ENCODE measurements around the gene DOC2B.
"Not testable (repeated sequence)": the region's sequence is repeated elsewhere in the genome, so short reads cannot be mapped to it uniquely, and the experiment has no call there.

DOC2B gene

DNA sequence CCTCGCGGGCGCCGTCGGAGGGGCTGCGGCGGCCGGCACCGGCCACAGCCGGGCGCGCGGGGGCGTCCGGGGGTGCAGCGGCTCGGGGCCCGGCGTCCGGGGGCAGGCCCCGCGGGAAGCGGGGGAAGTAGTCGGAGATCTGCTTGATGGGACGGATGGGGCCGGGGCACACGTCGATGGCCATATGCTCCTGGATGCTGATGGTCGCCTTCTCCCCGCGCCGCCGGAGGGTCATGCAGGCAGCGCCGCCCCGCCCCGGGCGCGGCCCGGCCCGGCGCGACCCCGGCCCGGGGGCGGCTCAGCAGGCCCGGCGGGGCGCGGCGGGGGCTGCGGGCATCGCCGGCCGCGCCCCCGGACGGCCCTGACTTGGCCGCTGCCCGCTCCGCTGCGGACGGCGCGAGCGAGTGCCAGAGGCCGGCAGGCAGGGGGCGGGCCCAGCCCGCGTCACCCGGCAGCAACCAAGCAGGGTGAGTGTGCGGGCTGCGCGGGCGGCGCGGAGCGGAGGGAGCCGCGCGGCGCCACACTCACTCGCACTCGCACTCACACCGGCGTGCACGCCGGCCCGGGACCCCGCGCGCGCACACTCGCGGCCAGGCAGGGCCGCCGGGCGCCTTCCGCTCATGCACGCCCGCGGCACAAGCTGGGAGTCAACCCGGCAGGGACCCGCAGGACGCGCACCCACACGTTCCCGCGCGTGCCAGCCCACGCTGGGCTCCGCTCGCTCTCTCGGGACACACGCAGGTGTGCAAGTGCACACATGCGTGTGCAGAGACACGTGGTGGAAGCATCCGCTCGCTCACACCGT, at the start of gene DOC2B:
DOC2B (minus strand) TSS at position 406 of the 805 bp plus-strand sequence; CDS start at position 235, 171 bp downstream.
- DNase-seq: peak; percentile 58 to 87 (median 69)

DNA sequence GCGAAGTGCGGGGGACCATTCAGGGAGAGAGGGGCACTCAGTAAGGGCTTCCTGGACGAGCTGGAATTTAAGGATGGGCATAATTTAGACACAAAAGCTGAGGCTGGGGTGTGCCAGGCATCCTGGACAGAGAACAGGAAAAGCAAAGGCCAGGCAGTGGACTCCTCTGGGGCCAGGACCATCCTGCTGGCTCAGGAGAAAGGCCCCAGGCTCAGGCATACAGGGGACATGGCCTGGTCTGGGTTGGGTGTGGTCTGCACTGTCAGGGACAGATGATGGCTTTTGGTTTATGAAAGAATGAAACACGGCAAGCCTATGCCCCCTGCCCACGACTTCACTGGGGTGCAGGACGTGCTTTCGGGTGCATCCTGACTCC, 48.9 kb upstream of the DOC2B start:
- DNase-seq: no peak

DNA sequence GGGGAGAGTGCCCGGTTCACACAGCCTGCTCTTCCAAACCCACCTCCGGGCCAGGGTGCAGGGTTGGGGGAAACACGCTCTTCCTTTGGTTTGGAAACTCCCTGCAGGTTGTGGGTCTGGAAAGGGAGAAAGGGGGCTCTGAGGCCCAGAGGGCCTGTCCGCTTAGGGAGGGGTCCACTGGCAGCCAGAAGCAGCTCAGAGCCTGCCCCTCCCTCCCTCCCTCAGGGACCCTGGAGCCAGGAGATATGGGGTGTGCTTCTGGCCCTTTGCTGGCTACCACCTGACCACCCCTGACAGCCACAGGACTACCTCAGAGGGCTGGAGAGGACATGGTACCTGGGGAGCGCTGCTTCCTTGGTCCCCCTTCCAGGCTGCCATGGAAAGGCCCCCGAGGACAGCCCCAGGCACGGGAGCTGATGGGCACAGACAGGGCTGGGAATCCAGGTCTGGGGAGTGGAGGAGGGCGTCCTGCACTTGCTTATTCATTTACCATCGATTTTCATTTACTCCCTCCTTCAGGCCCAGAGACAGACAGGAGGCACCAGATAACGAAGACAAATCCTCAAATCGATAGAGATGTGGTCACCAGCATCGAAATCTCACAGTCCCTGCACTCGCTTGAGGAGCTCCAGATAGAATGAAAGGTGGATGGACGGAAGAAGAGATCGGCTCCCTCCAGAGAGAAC, 48.4 kb upstream of the DOC2B start:
- no peak for DNase-seq

DNA sequence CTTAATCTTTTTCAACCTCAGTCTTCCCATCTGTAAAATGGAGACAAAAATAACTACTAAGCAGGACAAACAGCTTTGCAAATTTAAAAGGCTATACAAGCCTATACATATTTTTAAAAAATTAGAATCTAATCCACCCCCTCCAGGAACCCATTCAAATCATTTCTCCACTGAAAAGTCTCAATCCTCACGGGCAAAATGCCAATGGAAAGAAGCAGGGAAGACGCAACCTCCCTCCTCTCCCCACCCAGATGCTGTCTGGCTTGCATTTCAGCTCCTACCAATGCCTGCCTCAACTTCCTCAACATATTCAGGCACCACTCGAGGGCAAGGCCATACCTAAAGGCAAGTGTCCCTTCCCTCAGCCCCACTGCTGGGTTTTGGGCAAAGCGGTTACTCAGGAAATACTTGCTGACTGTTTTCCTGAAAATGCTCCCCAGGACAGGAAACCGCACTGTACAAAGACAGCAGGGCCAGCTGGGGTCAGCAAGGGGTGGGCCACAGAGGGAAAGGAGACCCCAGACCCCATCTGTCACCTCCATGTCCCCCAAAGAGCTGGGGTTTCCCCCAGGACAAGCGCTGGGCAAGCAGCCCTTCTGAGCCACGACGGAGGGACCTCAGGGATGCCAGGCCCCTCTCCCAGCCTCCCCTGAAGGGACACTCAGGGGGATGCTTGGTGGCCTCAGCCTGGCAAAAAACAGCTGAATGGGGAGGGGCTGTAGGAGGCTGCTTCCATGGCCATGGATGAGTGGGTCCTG, 47.7 kb upstream of the DOC2B start:
- no peak for DNase-seq

DNA sequence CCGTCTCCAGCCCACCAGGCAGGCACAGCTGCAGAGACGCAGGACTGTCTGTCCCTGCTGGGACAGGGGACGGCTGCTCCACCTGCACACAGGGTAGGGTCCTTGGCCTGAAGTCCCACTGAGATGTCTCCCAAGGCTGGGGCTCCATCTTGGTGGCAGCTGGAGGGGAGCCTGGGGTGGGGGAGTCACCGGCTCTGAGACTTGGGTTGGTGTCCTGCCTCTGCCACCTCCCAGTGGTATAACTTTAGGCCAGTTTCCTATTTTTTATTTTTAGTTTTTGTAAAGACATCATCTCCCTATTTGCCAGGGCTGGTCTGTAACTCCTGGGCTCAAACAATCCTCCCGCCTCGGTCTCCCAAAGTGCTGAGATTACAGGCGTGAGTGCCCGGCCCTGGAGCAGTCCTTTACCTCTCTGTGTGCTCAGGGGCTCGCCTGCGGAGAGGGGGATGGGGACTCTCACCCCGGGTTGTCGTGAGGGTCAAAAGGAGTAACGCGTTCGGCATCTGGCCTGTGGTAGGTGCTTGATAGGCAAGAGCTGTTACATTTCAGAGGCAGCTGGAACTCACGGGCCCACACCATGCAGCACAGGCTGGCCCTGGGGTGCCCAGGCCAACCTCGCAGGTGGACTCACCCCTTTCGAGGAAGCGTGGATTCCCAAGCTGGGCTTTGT, 46.6 kb upstream of the DOC2B start:
- no peak for DNase-seq

DNA sequence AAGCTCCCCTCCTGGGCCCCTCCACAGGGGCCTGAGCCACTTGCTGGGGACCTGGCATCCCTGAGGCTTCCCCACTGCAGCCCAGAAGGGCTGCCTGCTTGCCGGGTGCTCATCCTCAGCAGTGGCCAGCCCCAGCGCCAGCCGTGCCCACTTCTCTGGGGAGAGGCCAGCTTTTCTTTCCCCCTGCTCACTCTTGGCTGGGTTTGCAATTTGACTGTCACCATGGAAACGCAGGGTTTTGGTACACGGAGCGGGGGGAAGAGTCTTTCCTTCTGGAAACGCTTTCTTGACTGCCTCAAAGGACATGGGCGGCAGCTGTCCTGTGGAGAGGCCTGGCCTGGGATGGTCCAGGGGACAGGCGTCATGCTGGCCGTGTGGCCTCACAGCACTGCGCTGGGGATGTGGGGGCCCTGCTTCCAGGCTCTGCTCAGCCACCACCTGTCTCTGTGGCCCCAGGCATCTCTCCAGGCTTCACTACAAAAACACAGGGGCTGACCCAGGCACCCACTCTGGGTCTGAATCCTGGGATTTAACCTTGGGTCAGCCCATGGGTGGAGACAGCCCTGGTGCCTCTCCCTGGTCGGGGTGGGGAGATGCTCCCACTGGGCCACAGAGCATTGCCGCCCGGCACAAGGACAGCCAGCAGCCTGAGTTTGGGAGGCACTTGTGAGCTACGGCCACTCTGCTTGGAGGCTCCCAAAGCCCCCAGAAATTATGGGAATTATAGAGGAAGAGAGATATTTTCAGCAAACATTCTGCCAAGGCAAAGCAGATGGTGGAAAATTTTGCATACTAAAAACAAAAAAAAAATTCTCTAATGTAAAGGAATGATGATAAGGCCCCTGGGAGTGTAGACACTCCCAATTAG, 45.9 kb upstream of the DOC2B start:
- no peak for DNase-seq

DNA sequence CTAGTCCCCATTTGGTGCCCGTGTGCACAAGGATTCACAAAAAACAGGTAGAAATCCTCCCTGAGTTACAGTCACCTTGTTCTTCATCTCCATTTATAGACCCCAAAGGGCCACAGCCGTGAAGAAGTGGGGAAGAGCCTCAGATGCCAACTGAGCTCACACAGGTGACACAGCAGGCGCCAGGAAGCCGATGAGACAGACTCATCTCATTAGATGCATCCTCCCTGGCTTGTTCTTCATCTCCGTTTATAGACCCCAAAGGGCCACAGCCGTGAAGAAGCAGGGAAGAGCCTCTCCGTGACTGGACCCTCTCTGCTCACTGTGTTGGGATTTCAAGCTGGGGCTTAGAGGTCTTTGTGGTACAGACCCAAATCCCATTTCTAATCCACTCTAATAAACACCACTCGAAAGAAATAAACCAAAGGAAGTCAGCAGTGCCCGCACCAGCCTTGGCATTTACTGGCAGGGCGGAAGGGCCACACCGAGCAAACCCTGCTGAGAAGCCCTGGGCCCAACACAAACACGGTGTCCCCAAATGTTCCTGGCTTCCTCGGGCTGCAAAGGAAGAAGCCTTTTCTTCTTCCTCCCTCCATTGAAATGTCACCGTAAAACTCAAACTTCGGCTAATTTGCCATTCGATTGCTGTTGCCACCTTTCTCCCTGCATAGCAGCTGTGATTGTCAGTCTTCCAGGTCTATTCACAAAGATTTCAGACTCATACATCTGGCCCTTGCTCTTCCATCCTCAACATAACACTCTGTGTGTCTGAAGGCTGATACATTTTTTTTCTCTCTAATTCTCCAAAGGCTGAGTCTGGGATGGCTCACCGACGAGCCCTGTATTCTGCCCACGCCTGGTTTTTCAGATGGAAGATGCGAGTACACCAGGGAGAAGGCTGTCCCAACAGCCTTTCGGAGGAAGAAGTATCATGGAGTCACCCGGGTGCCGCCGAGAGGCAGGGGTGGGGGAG, 44.9 kb upstream of the DOC2B start:
- DNase-seq: no peak

DNA sequence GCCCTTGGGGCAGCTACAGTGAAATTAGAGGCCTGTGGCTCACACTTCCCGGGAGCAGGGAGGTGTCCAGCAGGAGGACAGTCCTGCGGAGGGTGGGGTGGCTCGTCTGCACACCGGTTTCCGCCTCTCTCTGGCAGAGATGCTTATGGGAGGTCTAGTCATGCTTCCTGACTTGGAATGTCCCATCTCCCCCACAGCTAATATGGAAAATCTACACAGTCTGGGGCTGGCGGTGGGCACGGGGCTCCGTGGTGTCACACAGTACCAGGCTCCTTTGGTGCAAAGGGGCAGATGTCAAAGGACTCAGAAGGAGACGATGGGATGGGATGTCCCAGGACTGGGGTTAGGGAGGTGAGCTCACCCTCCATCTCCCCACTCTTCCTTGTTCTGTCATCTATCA, 44.1 kb upstream of the DOC2B start:
- DNase-seq: no peak

DNA sequence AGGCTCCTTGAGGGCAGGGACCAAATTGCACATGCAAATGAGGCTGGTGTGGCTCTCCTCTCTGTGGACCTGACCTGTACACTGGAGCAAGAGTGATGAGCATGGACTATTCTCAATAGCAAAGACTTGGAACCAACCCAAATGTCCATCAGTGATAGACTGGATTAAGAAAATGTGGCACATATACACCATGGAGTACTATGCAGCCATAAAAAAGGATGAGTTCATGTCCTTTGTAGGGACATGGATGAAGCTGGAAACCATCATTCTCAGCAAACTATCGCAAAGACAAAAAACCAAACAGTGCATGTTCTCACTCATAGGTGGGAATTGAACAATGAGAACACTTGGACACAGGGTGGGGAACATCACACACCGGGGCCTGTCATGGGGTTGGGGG, 43.1 kb upstream of the DOC2B start:
- DNase-seq: not testable (repeated sequence)

DNA sequence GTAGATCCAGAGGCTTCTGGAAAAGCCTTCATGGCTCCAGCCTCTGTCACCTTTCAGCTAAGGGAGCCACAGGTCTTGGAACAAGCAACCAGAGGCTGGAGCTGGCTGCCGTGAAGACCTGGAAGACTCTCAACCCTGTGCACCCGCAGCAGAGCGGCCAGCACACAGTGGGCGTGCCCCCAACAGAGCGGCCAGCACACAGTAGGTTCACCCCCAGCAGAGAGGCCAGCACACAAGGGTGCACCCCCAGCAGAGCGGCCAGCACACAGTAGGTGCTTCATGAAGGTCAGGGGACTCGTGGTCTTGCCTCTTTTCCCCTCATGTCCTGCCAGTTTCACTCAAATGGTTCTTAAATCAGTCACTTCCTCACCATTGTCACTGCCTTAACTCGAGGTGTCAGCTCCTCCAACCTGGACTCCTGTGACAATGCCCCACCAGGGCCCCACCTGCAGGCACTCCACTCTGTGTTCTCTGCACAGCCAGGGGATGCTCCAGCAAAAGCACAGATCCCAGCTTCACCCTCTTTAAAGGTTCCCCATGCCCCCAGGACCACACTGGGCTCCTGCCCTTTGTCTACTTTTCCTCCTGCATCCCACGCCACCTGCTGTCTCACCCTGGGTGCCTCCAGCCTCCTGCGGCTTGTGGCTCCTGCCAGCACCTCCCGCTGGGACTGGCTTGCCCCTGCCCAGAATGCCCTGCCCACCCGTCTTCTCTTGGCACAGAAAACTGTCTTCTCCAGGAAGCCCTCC, 42.4 kb upstream of the DOC2B start:
- no peak for DNase-seq

DNA sequence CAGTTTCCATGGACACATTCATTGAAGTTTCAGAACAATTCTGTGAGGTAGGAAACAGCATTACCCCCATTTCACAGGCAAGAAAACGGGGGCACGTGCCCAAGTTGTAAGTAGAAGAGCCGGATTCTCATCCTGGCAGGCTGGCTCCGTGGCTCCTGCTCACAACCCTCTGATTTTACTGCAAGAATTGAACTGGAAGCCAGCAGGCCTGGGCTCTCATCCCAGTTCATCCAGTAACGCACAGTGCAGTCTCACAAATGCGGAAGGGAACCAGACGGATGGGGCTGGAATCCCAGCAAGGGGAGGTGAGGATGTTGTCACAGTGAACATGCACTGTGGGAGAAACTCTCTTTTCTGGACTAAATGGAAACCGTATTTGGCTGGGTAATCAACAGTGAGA, 40.7 kb upstream of the DOC2B start:
- no peak for DNase-seq

DNA sequence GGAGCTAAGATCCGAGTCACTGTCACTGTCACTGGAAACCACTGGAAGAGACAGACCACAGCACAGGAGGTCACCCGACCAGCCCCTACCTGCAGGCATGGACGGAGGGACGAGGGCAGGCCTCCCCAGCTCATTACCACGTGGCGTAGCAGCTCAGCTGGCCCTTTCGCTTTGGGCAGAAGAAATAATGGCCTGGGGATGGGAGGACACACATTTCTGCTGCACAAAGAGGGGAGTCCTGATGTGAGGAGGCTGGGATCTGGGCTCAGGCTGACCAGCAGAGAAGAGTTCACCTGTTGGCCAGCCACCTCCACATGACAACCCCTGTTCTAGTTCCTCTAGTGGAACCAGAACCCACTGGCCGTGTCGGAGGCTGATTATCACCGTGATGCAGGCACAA, 38.2 kb upstream of the DOC2B start:
- DNase-seq: no peak

DNA sequence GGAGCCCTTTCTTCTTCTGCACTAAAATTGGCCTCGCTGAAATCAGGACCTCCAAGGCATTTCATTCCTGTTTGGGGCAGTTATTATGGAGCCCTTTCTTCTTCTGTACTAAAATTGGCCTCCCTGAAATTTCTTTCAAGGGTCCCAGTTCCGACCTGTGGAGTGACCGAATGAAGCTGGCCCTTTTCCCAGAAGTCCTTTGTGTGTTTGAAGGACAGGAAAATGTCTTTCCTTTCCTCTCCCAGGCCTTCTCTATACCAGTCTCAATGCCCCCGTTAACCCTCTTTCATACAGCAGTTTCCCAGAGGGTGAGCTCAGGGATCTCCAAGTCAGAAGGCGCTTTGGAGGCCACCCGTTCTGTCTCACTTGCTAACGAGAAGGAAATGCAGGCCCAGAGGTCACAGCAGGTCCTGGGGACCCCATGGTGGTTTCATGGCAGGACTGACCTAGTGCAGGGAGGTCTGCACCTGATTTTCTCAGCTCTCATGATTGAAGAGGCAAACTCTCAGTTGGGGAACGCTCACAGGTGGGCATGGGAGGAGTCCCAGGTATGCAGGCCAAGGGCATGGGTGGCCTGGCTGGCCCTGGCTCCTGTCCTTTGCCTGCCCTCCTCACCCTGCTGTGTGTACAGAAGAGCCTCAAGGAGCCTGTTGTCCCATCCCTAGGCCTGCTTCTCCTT, 37.1 kb upstream of the DOC2B start:
- no peak for DNase-seq

DNA sequence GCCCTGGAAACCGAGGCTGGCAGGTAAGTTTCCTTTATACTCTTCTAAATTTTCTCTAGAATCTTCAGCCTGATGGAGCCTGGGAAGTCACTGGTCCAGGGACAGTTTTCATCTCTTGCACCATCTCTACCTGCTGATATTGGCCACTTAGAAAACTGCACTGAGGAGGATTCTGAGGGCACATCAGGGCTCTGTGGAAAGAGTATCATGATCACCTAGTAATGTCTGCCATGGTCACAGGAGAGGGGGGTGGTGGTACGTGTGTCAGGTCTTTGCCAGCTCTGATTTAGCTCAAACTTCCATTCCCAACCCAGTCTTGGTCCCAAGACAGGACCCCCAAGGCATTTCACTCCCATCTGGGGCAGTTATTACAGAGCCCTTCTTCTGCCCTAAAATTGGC, 35.2 kb upstream of the DOC2B start:
- no peak for DNase-seq

DNA sequence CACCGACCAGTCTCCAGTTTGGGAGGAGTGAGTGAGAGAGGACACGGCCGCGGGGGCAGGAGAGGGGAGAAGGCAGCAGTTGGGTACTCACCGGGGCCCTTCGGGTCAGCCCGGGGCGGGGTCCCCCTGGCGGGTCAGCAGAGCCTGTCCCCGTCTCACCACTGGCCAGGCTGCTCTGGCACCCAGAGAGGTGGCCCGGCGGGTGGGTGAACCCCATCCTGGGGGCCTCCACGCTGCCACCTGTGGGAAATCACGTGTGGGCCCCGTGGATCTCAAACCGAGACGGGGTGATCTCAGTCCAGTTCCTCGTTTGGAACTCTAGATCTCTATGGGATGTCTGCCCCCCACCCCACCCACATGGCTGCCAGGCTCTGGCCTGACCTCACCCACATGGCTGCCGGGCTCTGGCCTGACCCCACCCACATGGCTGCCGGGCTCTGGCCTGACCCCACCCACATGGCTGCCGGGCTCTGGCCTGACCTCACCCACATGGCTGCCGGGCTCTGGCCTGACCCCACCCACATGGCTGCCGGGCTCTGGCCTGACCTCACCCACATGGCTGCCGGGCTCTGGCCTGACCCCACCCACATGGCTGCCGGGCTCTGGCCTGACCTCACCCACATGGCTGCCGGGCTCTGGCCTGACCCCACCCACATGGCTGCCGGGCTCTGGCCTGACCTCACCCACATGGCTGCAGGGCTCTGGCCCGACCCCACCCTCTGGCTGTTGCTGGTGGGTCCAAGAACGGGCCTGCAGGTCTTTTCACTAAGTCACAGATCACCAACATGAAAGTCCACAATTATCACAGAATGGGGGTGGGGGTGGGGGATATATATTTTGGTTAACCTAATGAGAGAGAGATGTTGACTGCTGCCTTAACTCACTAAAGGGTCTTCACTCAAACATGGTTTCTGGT, 34.4 kb upstream of the DOC2B start:
- DNase-seq: peak; percentile 39 to 79 (median 50)

DNA sequence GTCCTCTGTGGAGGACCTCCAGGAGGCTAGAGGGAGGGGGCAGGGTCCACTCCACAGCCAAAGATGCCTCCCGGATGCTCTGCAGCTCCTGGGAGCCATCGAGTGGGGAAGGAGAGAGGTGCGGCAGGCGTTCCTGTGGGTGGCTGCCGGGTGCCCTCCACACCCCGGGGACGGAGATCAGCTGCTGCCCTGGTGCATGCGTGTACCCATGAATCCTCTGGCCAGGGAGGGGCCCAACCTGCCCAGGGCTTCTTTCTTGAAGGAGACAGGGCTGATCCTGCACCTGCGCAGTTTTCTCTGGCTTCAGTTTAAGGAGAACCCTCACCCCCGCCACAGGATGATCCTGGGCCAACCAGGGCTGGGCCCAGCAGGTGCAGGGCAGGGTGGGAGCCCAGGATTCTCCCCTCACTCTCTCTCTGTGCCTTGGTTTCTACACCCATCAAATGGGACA, 33.5 kb upstream of the DOC2B start:
- no peak for DNase-seq

DNA sequence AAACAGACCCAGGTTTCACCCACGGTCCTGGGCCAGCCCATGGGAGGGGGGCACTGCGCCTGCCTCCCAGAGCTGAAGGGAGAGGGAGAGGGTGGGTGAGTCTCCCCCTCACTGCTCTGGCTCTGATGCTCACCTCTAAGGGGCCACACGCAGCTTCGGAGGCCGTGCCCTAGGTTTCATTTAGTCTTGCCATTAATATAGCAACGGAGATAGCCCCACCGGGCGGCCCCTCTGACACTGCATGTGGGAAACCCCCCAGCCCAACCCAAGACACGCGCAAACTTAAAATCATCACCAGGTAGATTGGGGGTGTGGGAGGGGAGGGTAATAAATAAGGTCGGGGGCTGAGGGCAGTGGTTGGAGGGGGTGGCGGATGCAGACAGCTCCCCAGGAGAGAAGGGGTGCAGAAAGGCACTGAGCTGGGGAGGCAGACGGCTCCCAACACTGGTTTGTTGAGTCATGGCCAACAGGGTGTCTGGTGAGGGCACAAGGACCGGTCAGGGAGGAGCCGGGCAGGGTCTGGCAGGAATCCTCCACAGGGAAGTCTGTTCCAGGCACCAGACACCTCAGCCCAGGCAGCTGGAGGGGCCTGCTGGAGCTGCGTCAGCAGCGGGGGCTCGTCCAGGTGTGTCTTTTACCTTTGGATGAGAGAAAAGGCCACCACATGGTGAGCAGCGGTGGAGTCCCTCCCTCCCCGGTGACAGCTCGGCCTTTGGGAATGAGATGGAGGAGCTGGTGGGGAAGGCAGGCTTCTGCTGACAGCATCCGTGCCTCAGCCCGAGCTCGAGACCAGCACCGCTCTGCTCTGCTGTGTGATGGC, 32.0 kb upstream of the DOC2B start:
- no peak for DNase-seq
